ENCODE results near the gene SYCE1.
A peak's percentile ranks its signal among the peaks of the same experiment; 100 is the strongest.
"Not testable (repeated sequence)": the region's sequence is repeated elsewhere in the genome, so short reads cannot be mapped to it uniquely, and the experiment has no call there.

SYCE1 gene

GRCh38 chr10:133555521-133555920 lies 9.9 kb downstream of the SYCE1 start:
- DNase-seq = no peak

- no peak for DNase-seq
These were observed 10.8 kb downstream of the SYCE1 start for GRCh38 chr10:133554600-133554999.

GRCh38 chr10:133544506-133544905 lies 20.9 kb downstream of the SYCE1 start:
- no peak for DNase-seq

- not testable (repeated sequence) for DNase-seq
These were observed 23.9 kb downstream of the SYCE1 start for GRCh38 chr10:133541441-133541975.

GRCh38 chr10:133537546-133538545 lies 27.5 kb downstream of the SYCE1 start:
- DNase-seq = no peak

GRCh38 chr10:133536198-133536597 lies 29.2 kb downstream of the SYCE1 start:
- no peak for DNase-seq

GRCh38 chr10:133534417-133534816 lies 31.0 kb downstream of the SYCE1 start:
- DNase-seq = no peak

- DNase-seq = no peak
These were observed 32.5 kb downstream of the SYCE1 start for GRCh38 chr10:133532871-133533270.

- DNase-seq = no peak
These were observed 34.9 kb downstream of the SYCE1 start for GRCh38 chr10:133530506-133530905.

GRCh38 chr10:133529576-133529946 lies 35.8 kb downstream of the SYCE1 start:
- DNase-seq = no peak

- DNase-seq = no peak
These were observed 36.4 kb downstream of the SYCE1 start for GRCh38 chr10:133528845-133529575.

- no peak for DNase-seq
These were observed 37.0 kb downstream of the SYCE1 start for GRCh38 chr10:133528296-133528844.

GRCh38 chr10:133527771-133528271 lies 37.6 kb downstream of the SYCE1 start:
- DNase-seq = no peak

GRCh38 chr10:133526957-133527588 lies 38.3 kb downstream of the SYCE1 start, which contains the start of gene CYP2E1:
TSS of gene CYP2E1 (plus strand) at chr10:133527363. CDS start at chr10:133527396, 33 bp downstream.
- DNase-seq = no peak

- DNase-seq = no peak
These were observed 39.9 kb downstream of the SYCE1 start for GRCh38 chr10:133525444-133525843.

GRCh38 chr10:133523631-133524203 lies 41.7 kb downstream of the SYCE1 start:
- DNase-seq = no peak

GRCh38 chr10:133520193-133520738 lies 45.1 kb downstream of the SYCE1 start:
- DNase-seq = peak; percentile 92

- DNase-seq = not testable (repeated sequence)
These were observed 46.9 kb downstream of the SYCE1 start for GRCh38 chr10:133518517-133518916.

- DNase-seq = no peak
These were observed 49.3 kb downstream of the SYCE1 start for GRCh38 chr10:133516057-133516456.

GRCh38 chr10:133515471-133515870 lies 49.9 kb downstream of the SYCE1 start:
- no peak for DNase-seq

GRCh38 chr10:133511907-133512528 lies 53.4 kb downstream of the SYCE1 start:
- no peak for DNase-seq
